ENCODE measurements around the gene TCERG1L. TPM values are rescaled to one million over a fixed set of nuclear protein-coding genes. Genes with fewer than 3 reads are reported as not detected.
"Not testable (repeated sequence)": the region's sequence is repeated elsewhere in the genome, so short reads cannot be mapped to it uniquely, and the experiment has no call there.

TCERG1L gene
- total RNA-seq, 1 donor from 2014 or later: 0.46 TPM

GRCh38 chr10:131110241-131110783 is 201.2 kb downstream of the TCERG1L start:
- H3K27me3 ChIP-seq (ENCODE audit: control insufficient read depth, insufficient read depth, low read length): no peaks in the 10 kb centered on the region
- no peak overlapping the region for H3K4me3 ChIP-seq (ENCODE audit: low read depth, low read length)
- no peak for DNase-seq (ENCODE audit: low read depth)
- no peaks in the 10 kb centered on the region for H3K36me3 ChIP-seq (ENCODE audit: control insufficient read depth, insufficient read depth, low read length)
- no peak for TF ChIP-seq CTCF (IDR thresholded peaks at IDR 0.05; ENCODE audit: insufficient read depth, low read length, poor library complexity, severe bottlenecking)

GRCh38 chr10:131109726-131110125 is 201.8 kb downstream of the TCERG1L start:
- H3K36me3 ChIP-seq (ENCODE audit: control insufficient read depth, insufficient read depth, low read length): no peaks in the 10 kb centered on the region

GRCh38 chr10:131109291-131109690 is 202.2 kb downstream of the TCERG1L start:
- Histone ChIP-seq H3K4me3 (ENCODE audit: low read depth, low read length) (no peak overlapping the region), H3K36me3 (ENCODE audit: control insufficient read depth, insufficient read depth, low read length) (no peaks in the 10 kb centered on the region), H3K27me3 (ENCODE audit: control insufficient read depth, insufficient read depth, low read length) (no peaks in the 10 kb centered on the region)
- no peak for TF ChIP-seq CTCF (IDR thresholded peaks at IDR 0.05; ENCODE audit: insufficient read depth, low read length, poor library complexity, severe bottlenecking)
- no peak for DNase-seq (ENCODE audit: low read depth)

More at GRCh38 chr10:131109726-131110125, 201.8 kb downstream of the TCERG1L start:
- Histone ChIP-seq H3K27me3 (ENCODE audit: control insufficient read depth, insufficient read depth, low read length) (no peaks in the 10 kb centered on the region), H3K4me3 (ENCODE audit: low read depth, low read length) (no peak overlapping the region)
- no peak for TF ChIP-seq CTCF (IDR thresholded peaks at IDR 0.05; ENCODE audit: insufficient read depth, low read length, poor library complexity, severe bottlenecking)
- DNase-seq (ENCODE audit: low read depth): no peak

GRCh38 chr10:131107970-131108369 is 203.6 kb downstream of the TCERG1L start:
- Histone ChIP-seq H3K4me3 (ENCODE audit: low read depth, low read length) (no peak overlapping the region), H3K27me3 (ENCODE audit: control insufficient read depth, insufficient read depth, low read length) (no peaks in the 10 kb centered on the region), H3K36me3 (ENCODE audit: control insufficient read depth, insufficient read depth, low read length) (no peaks in the 10 kb centered on the region)
- no peak for DNase-seq (ENCODE audit: low read depth)
- TF ChIP-seq CTCF (IDR thresholded peaks at IDR 0.05; ENCODE audit: insufficient read depth, low read length, poor library complexity, severe bottlenecking): no peak

DNA sequence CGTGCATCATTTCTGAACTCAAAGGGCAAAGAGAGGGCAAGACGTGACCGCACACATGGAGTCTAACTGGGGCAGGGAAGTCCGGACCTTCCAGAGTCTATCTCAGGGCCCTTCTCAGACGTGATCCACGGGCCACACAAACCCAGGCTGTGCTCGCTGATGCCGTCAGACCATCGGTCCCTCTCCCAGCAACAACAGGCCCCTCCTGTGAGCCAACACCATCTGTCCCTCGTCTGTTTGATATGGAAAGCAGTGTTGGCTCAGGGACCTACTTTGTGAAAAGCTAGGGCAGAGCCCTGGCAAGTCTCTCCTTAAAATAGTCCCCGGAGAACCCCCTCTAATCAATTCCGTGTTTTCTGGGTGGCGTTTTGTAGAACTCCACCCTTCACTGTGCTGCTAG is 208.8 kb downstream of the TCERG1L start:
- Histone ChIP-seq H3K36me3 (ENCODE audit: control insufficient read depth, insufficient read depth, low read length) (no peaks in the 10 kb centered on the region), H3K4me3 (ENCODE audit: low read depth, low read length) (no peak overlapping the region), H3K27me3 (ENCODE audit: control insufficient read depth, insufficient read depth, low read length) (no peaks in the 10 kb centered on the region)
- TF ChIP-seq CTCF (IDR thresholded peaks at IDR 0.05; ENCODE audit: insufficient read depth, low read length, poor library complexity, severe bottlenecking): no peak
- no peak for DNase-seq (ENCODE audit: low read depth)

GRCh38 chr10:131102147-131102546 is 209.4 kb downstream of the TCERG1L start:
- TF ChIP-seq CTCF (IDR thresholded peaks at IDR 0.05; ENCODE audit: insufficient read depth, low read length, poor library complexity, severe bottlenecking): no peak
- DNase-seq (ENCODE audit: low read depth): no peak
- H3K4me3 ChIP-seq (ENCODE audit: low read depth, low read length): no peak overlapping the region
- H3K27me3 ChIP-seq (ENCODE audit: control insufficient read depth, insufficient read depth, low read length): no peaks in the 10 kb centered on the region
- no peaks in the 10 kb centered on the region for H3K36me3 ChIP-seq (ENCODE audit: control insufficient read depth, insufficient read depth, low read length)

GRCh38 chr10:131100418-131101410 is 210.8 kb downstream of the TCERG1L start:
- not testable (repeated sequence) for H3K36me3 ChIP-seq (ENCODE audit: control insufficient read depth, insufficient read depth, low read length); H3K4me3 ChIP-seq (ENCODE audit: low read depth, low read length); DNase-seq (ENCODE audit: low read depth); H3K27me3 ChIP-seq (ENCODE audit: control insufficient read depth, insufficient read depth, low read length)

Measured in kidney epithelial cell (primary cell).